ENCODE measurements around the gene SLC22A7.

DNA sequence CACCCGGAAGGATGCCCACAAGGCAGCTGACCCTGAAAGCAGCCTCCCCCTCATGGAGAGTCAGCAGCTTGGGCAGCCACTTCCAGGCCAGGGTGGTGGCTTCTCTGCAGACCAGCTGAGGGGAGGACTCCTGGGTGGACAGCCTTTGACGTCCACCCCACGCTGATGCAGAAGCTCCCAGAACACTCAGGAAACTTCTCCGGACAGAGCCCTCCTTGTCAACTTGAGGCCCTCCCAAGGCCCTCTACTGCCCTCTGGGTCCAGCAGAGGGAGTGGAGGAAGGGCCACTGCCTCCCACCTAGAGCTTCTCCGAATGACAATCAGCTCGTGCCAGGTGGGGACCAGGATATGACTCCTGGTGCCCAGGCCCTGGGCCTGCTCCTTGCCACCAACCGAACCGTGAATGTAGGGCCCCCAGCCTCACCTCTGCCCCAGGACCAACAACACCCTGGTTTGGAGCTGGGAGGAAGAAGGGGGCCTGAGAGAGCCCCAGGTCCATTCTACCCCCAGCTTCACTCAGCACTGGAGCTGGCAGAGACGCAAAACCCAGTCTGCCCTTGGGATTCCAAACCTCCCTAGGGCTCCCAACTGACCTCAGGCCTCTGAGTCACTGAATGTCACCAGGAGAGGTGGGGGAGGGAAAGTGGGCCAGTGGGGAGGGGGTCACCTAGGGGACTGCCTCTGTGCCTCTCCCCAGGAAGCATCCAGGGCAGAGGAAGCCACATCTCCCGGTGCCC is 10.9 kb upstream of the SLC22A7 start:
- TF ChIP-seq, protein P1, sequence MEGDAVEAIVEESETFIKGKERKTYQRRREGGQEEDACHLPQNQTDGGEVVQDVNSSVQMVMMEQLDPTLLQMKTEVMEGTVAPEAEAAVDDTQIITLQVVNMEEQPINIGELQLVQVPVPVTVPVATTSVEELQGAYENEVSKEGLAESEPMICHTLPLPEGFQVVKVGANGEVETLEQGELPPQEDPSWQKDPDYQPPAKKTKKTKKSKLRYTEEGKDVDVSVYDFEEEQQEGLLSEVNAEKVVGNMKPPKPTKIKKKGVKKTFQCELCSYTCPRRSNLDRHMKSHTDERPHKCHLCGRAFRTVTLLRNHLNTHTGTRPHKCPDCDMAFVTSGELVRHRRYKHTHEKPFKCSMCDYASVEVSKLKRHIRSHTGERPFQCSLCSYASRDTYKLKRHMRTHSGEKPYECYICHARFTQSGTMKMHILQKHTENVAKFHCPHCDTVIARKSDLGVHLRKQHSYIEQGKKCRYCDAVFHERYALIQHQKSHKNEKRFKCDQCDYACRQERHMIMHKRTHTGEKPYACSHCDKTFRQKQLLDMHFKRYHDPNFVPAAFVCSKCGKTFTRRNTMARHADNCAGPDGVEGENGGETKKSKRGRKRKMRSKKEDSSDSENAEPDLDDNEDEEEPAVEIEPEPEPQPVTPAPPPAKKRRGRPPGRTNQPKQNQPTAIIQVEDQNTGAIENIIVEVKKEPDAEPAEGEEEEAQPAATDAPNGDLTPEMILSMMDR (conservative IDR thresholded peaks at IDR 0.05; ENCODE audit: low read depth in 2 of 2), result peak; percentile 51 to 72
- no peak for TF ChIP-seq CREB1 (CRISPR knock-in tag; IDR thresholded peaks at IDR 0.05; ENCODE audit: low read depth)
- TF ChIP-seq ZNF114 (CRISPR knock-in tag; IDR thresholded peaks at IDR 0.05), result no peak
- no peak for TF ChIP-seq REST (IDR thresholded peaks at IDR 0.05; ENCODE audit: unreplicated experiment)
- TF ChIP-seq JUNB (IDR thresholded peaks at IDR 0.05; ENCODE audit: unreplicated experiment), result no peak
- no peak for TF ChIP-seq EZH2phosphoT487 (IDR thresholded peaks at IDR 0.05; ENCODE audit: unreplicated experiment)
- no peak for TF ChIP-seq EZH2 (IDR thresholded peaks at IDR 0.05; ENCODE audit: low read depth, unreplicated experiment)
- no peak for TF ChIP-seq NANOG (IDR thresholded peaks at IDR 0.05; ENCODE audit: borderline replicate concordance)
- no peak for TF ChIP-seq POLR2AphosphoS5 (IDR thresholded peaks at IDR 0.05; ENCODE audit: low read depth)
- TF ChIP-seq ETS1 (IDR thresholded peaks at IDR 0.05), result no peak
- TF ChIP-seq ZNF331 (CRISPR knock-in tag; IDR thresholded peaks at IDR 0.05; ENCODE audit: low read depth), result no peak
- TF ChIP-seq STAT1 (IDR thresholded peaks at IDR 0.05; ENCODE audit: unreplicated experiment), result no peak
- TF ChIP-seq ZNF462 (CRISPR knock-in tag; IDR thresholded peaks at IDR 0.05), result no peak
